Measurements from ENCODE around the gene FBXL19.
"Not testable (repeated sequence)": the region's sequence is repeated elsewhere in the genome, so short reads cannot be mapped to it uniquely, and the experiment has no call there.

Gene FBXL19

DNA sequence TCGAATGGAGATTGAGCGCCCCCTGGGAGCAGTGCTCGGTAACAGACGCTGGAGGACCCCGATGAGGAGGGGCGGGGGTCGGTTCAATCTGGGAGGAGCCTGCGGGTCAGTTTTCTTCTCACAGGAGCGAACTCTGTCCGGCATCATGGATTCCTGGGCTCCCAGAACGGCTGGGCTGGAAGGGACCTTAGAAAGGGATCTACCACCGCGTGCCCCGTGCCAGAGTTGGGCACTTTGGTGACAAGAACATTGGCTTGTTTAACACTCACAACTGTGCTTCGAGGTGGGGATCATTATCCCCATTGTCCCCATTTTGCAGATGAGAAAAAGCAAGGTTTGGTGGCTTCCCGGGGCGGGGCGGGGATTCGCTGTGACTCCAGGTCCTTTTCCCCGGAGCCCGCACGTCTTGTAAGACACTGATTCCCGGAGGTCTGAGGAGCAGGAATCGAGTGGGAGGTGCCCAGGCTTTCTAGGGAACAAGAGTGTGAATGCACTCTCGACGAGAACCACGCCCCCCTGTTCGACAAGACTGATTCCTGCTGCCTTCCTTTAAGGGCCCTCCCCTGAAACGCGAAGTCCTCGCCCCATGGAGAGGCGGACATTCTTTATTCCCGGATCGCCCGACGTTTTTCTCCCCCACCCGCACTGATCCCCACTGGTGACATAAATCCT lies 1.5 kb upstream of the FBXL19 start:
- peak; percentile 79 for DNase-seq (ENCODE audit: low read depth in 2 of 2)

GRCh38 chr16:30922420-30922959 lies 882 bp upstream of the FBXL19 start:
- DNase-seq (ENCODE audit: low read depth in 2 of 2): peak; percentile 99 to 100

DNA sequence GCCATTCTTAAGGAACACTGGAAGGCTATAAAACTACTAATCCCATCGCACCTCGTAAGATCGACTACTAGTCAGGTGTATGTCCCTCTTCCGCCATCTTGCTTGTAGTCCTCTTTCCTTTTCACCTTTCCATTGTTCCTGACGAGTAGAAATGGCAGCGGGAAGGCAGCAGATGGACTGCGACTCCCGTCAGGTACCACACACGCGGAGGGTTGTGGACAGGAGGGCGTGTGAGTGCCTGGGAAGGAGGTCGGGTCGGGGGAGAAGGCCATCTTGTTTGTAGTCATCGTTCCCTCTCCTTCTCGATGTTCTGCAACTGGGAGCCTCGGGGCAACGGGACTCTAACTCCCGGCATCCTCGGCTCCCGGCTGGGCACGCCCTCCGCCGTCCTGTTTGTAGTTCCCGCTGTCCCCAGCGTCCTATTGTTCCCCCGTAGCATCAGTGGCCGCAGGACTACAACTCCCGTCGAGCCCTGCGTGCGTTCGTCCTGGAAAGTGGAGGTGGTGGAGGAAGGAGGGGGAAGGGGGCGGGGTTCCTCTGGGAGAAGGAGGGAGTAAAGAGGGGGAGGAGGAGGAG lies 324 bp upstream of the FBXL19 start:
- DNase-seq (ENCODE audit: low read depth in 2 of 2): peak; percentile 89 to 93

DNA sequence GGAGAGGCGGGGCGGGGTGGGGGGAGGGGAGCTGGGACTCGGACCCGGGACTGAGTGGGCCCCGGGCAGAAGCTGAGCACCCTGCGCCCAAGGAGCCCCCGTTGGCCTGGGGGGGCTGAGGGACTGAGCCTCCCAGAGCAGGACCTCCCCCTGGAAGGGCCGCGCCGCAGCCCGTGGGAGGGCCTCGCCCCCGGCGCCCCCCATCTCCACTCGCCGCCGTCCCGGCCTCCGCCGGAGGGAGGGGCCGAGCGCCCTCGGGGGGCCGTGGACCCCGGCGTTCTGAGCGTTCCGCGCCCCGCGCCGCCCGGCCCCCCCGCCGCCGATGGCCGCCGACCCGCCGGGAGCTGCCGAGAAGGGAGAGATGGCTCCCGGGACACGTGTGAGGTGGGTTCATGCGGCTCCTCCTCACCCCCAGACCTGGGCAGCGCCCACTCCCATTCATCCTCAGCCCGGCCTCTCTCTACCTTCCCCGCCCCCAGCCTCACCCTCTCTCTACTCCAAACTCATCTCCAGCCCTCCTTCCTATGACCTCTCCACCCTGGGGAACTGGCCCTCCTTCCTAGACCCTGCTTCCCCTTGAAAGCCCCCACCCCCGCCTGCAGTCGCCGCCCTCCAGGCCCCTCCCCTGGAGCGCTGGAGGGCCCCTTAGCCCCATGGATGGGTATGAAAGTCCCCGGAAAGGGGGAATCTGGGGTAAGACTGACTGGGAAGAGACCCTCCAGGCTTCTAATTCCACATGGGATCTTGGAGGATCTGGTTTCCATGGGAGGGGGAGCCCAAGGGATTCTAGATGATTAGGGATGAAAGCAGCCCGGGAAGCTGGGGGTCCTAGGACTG lies 922 bp downstream of the FBXL19 start:
- DNase-seq (ENCODE audit: low read depth in 2 of 2): no peak

- DNase-seq (ENCODE audit: low read depth in 2 of 2): no peak
Observed at GRCh38 chr16:30924913-30925631, 1.7 kb downstream of the FBXL19 start.

- no peak for DNase-seq (ENCODE audit: low read depth in 2 of 2)
Observed at GRCh38 chr16:30925632-30925987, 2.2 kb downstream of the FBXL19 start.

DNA sequence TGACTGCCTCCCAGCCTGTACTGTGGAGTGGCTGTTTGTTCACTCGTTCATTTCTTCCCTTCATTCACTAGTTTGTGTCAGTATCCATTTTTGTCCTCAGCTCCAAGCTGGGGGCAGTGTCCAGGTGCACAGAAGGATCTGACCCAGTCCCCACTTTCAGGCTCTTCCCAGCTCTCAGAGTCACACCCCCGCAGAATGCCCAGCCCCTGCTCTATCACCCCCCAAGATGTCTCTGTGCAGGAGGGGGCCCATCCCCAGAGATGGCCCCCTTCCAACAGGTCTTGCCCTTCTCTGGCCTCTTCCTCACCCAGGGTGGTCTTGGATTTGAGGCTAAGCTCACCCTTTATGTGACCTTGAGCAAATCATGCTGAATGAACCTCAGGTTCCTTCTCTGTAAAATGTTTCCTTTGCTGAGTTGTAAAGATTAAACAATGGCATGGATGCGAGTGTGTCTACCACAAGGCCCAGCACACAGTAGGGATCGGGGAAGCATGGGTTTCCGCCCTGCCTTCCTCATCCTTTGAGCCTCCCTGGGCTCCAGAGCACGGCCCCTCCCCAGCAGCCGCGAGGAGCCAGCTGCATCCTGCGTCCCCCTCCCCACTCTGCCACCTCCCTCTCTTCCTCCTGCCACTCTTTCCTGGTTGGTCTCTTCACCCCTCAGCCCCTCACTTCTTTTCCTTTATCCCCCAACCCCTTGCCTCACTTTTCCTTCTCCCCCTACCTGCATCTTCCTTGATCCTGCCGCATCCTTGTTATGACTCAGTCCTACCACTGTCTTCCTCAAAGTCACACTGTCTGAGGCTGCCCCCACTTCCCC lies 2.8 kb downstream of the FBXL19 start:
- no peak for DNase-seq (ENCODE audit: low read depth in 2 of 2)

DNA sequence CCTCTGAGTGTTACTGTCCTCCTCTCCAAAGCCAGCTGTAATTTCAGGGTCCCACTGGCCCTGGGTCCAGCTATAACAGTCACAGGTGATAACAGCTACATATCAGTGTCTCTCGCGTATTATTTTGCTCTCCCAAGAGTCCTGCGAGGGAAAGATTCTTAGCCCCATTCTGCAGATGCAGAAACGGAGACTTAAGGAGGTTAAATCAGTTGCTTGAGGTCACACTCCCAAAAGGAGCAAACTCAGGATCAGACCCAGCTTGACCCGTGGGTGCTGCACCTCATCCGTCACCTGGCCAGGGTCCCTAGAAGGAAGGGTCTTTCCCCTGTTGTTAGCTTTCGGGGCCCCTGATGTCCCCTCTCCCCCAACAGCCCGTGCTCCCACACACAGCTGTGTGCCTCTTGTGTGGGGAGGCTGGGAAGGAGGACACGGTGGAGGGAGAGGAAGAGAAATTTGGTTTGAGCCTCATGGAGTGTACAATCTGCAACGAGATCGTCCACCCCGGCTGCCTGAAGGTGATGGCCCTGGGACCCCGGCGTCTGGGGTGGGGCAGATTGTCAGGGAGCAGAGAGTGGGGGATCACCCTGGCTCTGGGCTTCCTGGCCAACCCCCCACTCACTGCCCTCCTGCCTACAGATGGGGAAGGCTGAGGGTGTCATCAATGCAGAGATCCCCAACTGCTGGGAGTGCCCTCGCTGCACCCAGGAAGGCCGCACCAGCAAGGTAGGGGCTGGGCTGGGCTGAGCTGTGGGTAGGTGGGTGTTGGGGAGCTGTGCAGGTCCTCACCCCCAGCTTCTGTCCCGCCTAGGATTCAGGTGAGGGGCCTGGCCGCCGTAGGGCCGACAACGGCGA lies 3.8 kb downstream of the FBXL19 start:
- DNase-seq (ENCODE audit: low read depth in 2 of 2): no peak

GRCh38 chr16:30927789-30928378 lies 4.5 kb downstream of the FBXL19 start:
- no peak for DNase-seq (ENCODE audit: low read depth in 2 of 2)

GRCh38 chr16:30928390-30928789 lies 5.0 kb downstream of the FBXL19 start:
- no peak for DNase-seq (ENCODE audit: low read depth in 2 of 2)

- no peak for DNase-seq (ENCODE audit: low read depth in 2 of 2)
Observed at GRCh38 chr16:30929167-30929566, 5.8 kb downstream of the FBXL19 start.

DNA sequence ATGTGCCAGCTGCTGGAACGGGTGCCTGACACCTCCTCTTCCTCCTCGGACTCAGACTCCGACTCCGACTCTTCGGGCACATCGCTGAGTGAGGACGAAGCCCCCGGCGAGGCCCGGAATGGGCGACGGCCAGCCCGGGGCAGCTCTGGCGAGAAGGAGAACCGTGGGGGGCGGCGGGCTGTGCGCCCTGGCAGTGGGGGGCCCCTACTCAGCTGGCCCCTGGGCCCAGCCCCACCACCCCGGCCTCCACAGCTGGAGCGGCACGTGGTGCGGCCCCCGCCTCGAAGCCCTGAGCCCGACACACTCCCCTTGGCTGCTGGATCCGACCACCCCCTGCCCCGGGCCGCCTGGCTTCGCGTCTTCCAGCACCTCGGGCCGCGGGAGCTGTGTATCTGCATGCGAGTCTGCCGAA lies 6.8 kb downstream of the FBXL19 start:
- DNase-seq (ENCODE audit: low read depth in 2 of 2): no peak

- no peak for DNase-seq (ENCODE audit: low read depth in 2 of 2)
Observed at GRCh38 chr16:30931068-30931650, 7.8 kb downstream of the FBXL19 start.

DNA sequence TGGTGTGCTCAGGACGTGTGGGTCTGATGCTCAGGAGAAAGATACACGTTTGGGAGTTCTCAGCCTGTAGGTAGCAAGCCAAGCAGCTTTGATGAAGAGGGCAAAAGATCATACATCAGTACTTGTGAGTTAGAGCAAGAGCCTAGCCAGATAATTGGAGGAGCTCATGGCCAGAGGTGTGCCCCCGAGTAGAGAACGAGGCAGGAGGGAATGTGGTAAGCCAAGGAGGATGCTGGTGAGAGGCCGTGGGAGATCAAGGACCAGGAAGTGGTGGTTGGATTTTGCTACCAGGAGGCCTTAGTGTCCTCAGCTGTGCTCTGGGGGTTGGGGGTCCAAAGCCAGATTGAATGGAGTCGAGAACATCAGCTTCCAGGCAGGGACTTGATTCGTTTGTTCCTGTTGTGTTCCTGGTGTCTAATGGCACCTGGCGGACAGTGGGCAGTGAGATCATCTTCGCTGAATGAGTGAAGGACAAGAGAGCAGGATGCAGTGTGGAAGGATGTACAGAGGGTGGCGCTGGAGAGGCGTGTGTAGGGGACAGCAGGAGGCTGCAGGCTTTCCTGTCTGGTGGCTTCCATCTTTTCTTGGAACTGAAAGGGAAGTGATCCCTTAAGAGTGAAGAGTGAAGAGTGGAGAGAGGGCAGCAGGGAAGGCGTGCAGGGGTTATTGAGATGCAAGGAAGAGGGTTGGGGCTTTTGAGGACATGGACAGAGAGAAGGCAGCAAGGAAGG lies 11.6 kb downstream of the FBXL19 start:
- DNase-seq (ENCODE audit: low read depth in 2 of 2): no peak

- no peak for DNase-seq (ENCODE audit: low read depth in 2 of 2)
Observed at GRCh38 chr16:30937692-30938091, 14.3 kb downstream of the FBXL19 start.

DNA sequence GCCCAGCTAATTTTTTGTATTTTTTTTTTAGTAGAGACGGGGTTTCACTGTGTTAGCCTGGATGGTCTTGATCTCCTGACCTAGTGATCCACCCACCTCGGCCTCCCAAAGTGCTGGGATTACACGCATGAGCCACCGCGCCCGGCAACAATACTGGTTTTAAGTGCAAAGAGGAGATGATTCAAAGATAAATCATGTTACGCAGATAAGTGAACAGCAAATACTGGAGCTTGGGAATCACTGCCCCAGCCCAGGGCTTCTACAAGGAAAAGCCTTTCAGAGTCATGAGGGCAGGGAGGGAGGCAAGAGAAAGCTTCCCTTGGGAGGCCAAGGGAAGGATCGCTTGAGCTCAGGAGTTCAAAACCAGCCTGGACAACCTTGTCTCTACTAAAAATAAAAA lies 16.2 kb downstream of the FBXL19 start:
- not testable (repeated sequence) for DNase-seq (ENCODE audit: low read depth in 2 of 2)

- peak in 1 of 2 donors; percentile 16 for DNase-seq (ENCODE audit: low read depth in 2 of 2)
Observed at GRCh38 chr16:30941600-30942425, 18.4 kb downstream of the FBXL19 start.

- DNase-seq (ENCODE audit: low read depth in 2 of 2): no peak
Observed at GRCh38 chr16:30942426-30942806, 19.0 kb downstream of the FBXL19 start.
